Tibial nerve (tissue), 4 donors: ENCODE measurements around the gene CCDC185. TPM values are rescaled to one million over a fixed set of nuclear protein-coding genes. Genes with fewer than 3 reads are reported as not detected.

Experiments used
- DNase-seq, 2 donors: peaks; one replicate each; pipeline ENCODE4 v3.0.0-alpha.2; 2019; ENCODE audit warnings: low spot score in 2 of 2
- H3K27ac ChIP-seq, 4 donors: fragments of 200-600 bp; sonication (generic) in 3 of 4; one replicate each; pipeline ENCODE4 v1.5.1; 2017 to 2019; ENCODE audit warnings: mild to moderate bottlenecking in 1 of 4
- H3K27me3 ChIP-seq, 2 donors: fragments of 200-600 bp; sonication (generic) in 1 of 2; one replicate each; pipeline versions ENCODE4 v1.5.1 to v1.6.0; 2017 to 2019
- H3K36me3 ChIP-seq, 3 donors: fragments of 200-600 bp; sonication (generic); one replicate each; pipeline ENCODE4 v1.5.1; 2018 to 2019
- H3K4me1 ChIP-seq, 4 donors: fragments of 200-600 bp; sonication (generic) in 3 of 4; one replicate each; pipeline ENCODE4 v1.5.1; 2017 to 2019
- H3K4me3 ChIP-seq, 4 donors: fragments of 200-600 bp; sonication (generic) in 3 of 4; one replicate each; pipeline ENCODE4 v1.5.1; 2017 to 2019; ENCODE audit warnings: mild to moderate bottlenecking in 1 of 4, moderate library complexity in 1 of 4
- H3K9me3 ChIP-seq, 4 donors: fragments of 200-600 bp; sonication (generic) in 3 of 4; one replicate each; pipeline ENCODE4 v1.5.1; 2017 to 2019
- EP300 ChIP-seq, 2 donors: sonication (generic); formaldehyde crosslinking; IDR thresholded peaks; one replicate each; pipeline ENCODE4 v1.6.1; 2017; ENCODE audit warnings: antibody characterized with exemption in 2 of 2, mild to moderate bottlenecking in 1 of 2
- POLR2A ChIP-seq, 2 donors: fragments of 450-650 bp; IDR thresholded peaks; one replicate each; pipeline ENCODE4 v1.6.1; 2017; ENCODE audit warnings: antibody characterized with exemption in 2 of 2, mild to moderate bottlenecking in 2 of 2, moderate library complexity in 2 of 2
- WGBS, 2 donors: methylation state at CpG; one replicate each; pipeline ENCODE4 v1.1.5; 2018; 5-methylcytosine and 5-hydroxymethylcytosine counted together
- total RNA-seq, 4 donors: library from RNA; depleted of rRNA; stranded (reverse); fragments of >200 nt; gene quantifications; one replicate each; pipeline ENCODE4 v1.1.0, GENCODE V29; 2016
- TF ChIP-seq, protein P1 (sequence below), 5 experiments: fragments of 200-600 bp in 3 of 5; fragments of 450-650 bp in 2 of 5; sonication (generic) in 3 of 5; IDR thresholded peaks; one replicate each; pipeline ENCODE4 v1.5.1; 2016 to 2019; ENCODE audit warnings: antibody characterized with exemption in 5 of 5, mild to moderate bottlenecking in 3 of 5, moderate library complexity in 2 of 5

CCDC185 gene
- total RNA-seq, result not detected

DNA sequence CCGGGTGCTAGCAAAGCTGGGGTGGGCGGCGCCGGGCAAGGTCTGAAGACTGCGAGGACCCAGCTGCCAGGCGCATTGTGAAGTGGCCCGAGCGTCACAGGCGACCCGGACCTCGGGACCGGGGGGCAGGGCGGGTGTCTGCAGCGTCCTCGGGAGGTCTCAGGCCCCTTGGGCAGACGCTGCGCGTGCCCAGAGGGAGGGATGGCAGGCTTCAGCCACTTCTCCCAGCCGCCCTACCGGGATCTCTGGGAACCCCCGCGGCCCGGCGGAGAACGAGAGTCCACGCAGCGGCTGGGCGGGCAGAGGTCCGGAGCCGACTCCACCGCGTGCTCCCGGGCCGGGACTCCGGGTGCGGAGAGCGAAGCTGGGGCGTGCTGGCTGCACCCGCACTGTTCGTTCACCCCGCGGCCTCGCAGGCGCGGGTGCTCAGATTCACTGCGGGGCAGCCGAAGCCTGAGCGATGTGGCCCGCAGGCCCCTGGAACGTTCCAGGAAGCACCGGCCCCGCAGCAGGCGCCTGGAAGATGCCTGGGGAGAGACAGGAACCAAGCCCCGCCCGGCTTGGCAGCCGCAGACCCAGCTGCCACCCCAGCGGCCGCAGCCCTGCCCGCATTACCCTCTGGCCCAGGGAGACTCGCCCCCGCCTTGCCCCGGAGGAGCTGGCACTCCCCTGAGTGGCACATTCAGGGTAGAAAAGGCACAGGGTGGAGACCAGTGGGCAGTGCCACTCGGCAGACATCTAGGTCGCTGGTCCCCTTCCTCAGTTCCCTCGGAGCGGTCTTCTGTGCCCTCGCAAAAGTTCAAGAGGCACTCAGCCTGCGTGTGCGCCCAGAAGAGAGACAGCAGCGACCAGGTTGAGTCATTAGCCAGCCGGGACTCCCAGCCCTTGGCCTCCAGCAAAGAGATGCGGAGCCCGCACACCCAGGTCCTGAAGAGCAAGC, at the start of gene CCDC185:
CCDC185 (plus strand) TSS at position 141 of the 940 bp plus-strand sequence; CDS start at position 202, 61 bp downstream.
- 17 to 44% methylated on average over 32 to 51 of the region's 73 CpGs for WGBS, 2 donors
- Histone ChIP-seq H3K4me3 (peak within 1 kb of the TSS in 1 of 4 donors; percentile 19), H3K27me3 (peaks cover 0 to 27% of the 10 kb centered on the region in 2 donors), H3K36me3 (no peaks in the 10 kb centered on the region), H3K9me3 (peaks cover 0 to 15% (median 0%) of the 10 kb centered on the region in 4 donors), H3K27ac (no peak within 1 kb of the TSS), H3K4me1 (no peaks in the 10 kb centered on the region)
- DNase-seq, result no peak
- TF ChIP-seq, protein P1, sequence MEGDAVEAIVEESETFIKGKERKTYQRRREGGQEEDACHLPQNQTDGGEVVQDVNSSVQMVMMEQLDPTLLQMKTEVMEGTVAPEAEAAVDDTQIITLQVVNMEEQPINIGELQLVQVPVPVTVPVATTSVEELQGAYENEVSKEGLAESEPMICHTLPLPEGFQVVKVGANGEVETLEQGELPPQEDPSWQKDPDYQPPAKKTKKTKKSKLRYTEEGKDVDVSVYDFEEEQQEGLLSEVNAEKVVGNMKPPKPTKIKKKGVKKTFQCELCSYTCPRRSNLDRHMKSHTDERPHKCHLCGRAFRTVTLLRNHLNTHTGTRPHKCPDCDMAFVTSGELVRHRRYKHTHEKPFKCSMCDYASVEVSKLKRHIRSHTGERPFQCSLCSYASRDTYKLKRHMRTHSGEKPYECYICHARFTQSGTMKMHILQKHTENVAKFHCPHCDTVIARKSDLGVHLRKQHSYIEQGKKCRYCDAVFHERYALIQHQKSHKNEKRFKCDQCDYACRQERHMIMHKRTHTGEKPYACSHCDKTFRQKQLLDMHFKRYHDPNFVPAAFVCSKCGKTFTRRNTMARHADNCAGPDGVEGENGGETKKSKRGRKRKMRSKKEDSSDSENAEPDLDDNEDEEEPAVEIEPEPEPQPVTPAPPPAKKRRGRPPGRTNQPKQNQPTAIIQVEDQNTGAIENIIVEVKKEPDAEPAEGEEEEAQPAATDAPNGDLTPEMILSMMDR (IDR thresholded peaks at IDR 0.05), result no peak
- TF ChIP-seq POLR2A (IDR thresholded peaks at IDR 0.05) (no peak), EP300 (IDR thresholded peaks at IDR 0.05) (no peak)

DNA sequence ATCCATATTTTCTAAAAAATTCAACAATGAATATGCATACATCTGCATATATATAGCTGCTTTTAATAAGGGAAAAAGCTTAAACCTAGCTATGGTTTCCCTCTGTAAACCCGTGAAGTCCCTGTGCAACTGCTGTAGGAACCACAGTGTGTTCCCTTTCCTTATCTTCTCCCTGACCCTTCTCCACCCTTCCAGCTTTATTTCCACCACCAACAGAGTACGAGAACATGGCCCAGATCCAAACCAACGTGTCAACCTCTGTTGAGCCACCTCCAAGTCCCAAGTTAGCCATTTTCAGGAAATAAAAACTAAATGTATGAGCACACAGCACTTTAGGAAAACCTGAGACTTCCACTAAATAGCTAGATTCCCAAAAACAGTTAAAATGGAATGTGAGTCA, 49.5 kb upstream of the CCDC185 start:
- no peak for DNase-seq
- Histone ChIP-seq H3K27ac (no peak overlapping the region), H3K4me3 (no peak overlapping the region), H3K36me3 (no peaks in the 10 kb centered on the region), H3K4me1 (peaks cover 0 to 14% (median 0%) of the 10 kb centered on the region in 4 donors), H3K27me3 (no peaks in the 10 kb centered on the region), H3K9me3 (no peaks in the 10 kb centered on the region)
- WGBS, 2 donors, result 32 to 36% methylated on average over 3 of the region's 3 CpGs
- TF ChIP-seq, protein P1 (IDR thresholded peaks at IDR 0.05), result no peak
- TF ChIP-seq EP300 (IDR thresholded peaks at IDR 0.05) (no peak), POLR2A (IDR thresholded peaks at IDR 0.05) (no peak)

DNA sequence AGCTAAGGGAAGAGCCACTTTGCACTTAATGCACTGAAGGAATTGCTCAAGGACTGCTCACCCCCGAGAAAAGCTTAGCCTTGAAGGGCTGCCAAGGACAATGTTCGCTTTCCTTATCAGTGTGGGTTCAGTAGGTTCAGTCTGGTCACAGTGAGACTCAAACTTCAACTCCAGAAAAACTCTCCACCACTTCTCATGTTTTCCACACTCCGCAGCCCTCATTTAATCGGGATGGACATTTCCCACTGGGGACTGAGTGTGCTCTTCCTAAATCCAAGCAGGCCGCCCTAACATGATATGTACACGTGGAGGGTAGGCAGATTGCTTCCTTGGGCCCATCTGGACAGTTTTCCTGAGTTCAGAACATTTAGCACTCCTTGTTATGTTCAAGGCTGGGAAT, 48.7 kb upstream of the CCDC185 start:
- WGBS, 2 donors, result 50 to 63% methylated on average over 6 of the region's 6 CpGs
- H3K4me1 ChIP-seq, result peaks cover 0 to 14% (median 0%) of the 10 kb centered on the region in 4 donors
- no peak for DNase-seq
- H3K4me3 ChIP-seq, result no peak overlapping the region
- TF ChIP-seq, protein P1 (IDR thresholded peaks at IDR 0.05), result no peak
- TF ChIP-seq POLR2A (IDR thresholded peaks at IDR 0.05) (no peak), EP300 (IDR thresholded peaks at IDR 0.05) (no peak)
- H3K9me3 ChIP-seq, result no peaks in the 10 kb centered on the region
- H3K36me3 ChIP-seq, result no peaks in the 10 kb centered on the region
- no peak overlapping the region for H3K27ac ChIP-seq
- no peaks in the 10 kb centered on the region for H3K27me3 ChIP-seq

DNA sequence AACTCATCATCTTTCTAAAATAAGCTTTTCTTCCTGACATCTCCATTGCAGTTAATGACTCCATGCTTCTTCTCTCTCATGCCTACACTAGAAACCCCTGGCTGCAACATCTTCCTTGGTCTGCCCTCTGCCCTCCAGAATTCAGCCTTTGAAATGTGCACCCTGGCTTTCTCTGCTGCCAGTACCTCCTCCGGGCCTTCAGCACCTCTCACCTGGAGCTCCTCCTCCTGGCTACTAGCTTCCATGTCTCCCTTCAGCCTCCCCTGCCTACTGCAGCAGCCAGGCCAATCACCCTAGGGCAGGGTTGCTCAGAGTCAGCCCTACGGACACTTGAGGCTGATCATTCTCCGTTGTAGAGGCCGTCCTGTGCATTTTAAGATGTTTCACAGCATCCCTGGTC, 47.5 kb upstream of the CCDC185 start:
- 83 to 89% methylated on average over 4 of the region's 4 CpGs for WGBS, 2 donors
- H3K9me3 ChIP-seq, result no peaks in the 10 kb centered on the region
- DNase-seq, result no peak
- H3K4me3 ChIP-seq, result no peak overlapping the region
- peaks cover 0 to 14% (median 0%) of the 10 kb centered on the region in 4 donors for H3K4me1 ChIP-seq
- H3K36me3 ChIP-seq, result no peaks in the 10 kb centered on the region
- TF ChIP-seq EP300 (IDR thresholded peaks at IDR 0.05) (no peak), POLR2A (IDR thresholded peaks at IDR 0.05) (no peak)
- TF ChIP-seq, protein P1 (IDR thresholded peaks at IDR 0.05), result no peak
- no peaks in the 10 kb centered on the region for H3K27me3 ChIP-seq
- H3K27ac ChIP-seq, result no peak overlapping the region

DNA sequence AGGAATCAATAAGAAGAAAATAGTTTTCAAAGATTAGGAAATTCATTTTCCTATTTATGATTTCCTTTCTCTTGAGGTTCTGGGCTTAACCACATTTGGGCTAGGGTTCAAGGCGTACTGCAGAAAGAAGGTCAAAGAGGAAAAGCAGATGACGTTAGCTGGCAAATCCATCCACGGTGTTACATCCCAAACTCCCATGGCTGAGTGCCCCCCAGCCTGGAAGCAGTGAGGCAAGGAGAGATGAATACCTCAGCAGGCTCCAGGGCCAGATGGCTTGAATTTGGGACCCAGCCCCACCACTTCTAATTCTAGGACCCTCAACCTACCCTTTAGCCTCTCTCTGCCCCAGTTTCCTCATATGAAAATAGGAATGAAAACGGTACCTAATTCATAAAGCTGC, 46.9 kb upstream of the CCDC185 start:
- DNase-seq, result no peak
- H3K27me3 ChIP-seq, result peaks cover 0 to 4% of the 10 kb centered on the region in 2 donors
- no peak overlapping the region for H3K27ac ChIP-seq
- no peaks in the 10 kb centered on the region for H3K9me3 ChIP-seq
- H3K4me1 ChIP-seq, result peaks cover 0 to 14% (median 0%) of the 10 kb centered on the region in 4 donors
- no peak for TF ChIP-seq POLR2A (IDR thresholded peaks at IDR 0.05)
- TF ChIP-seq, protein P1 (IDR thresholded peaks at IDR 0.05), result no peak
- no peak for TF ChIP-seq EP300 (IDR thresholded peaks at IDR 0.05)
- H3K36me3 ChIP-seq, result no peaks in the 10 kb centered on the region
- WGBS, 2 donors, result 73 to 89% methylated on average over 4 of the region's 4 CpGs
- no peak overlapping the region for H3K4me3 ChIP-seq
